SK-N-SH (cell line): Measurements from ENCODE around the gene FEM1B. TPM values are rescaled to one million over a fixed set of nuclear protein-coding genes. Genes with fewer than 3 reads are reported as not detected.
"Not testable (repeated sequence)": the region's sequence is repeated elsewhere in the genome, so short reads cannot be mapped to it uniquely, and the experiment has no call there.

ENCODE experiments used
- CTCF ChIA-PET: fragments of 300-600, 350-600 bp; formaldehyde crosslinking; extraction: SDS; loops from one replicate; lab custom pipeline; 2021; lab: Yijun Ruan, JAX
- POLR2A ChIA-PET: fragments of 350-600 bp; sonication (Branson Sonifier 250); formaldehyde crosslinking; extraction: SDS; loops from one replicate; lab custom pipeline; 2020; ENCODE audit warnings: antibody characterized with exemption, inconsistent platforms; lab: Yijun Ruan, JAX
- DNase-seq: peaks from one replicate; pipeline ENCODE4 v3.0.0; 2012
- H2AFZ ChIP-seq: fragments of 200-600 bp; sonication (generic); 2 replicates; pipeline ENCODE4 v1.8.1; 2016; ENCODE audit warnings: antibody characterized with exemption, mild to moderate bottlenecking, low read depth
- H3F3A ChIP-seq: fragments of 200-600 bp; sonication (generic); replicated peaks from 2 replicates; pipeline ENCODE3; 2016; ENCODE audit warnings: antibody characterized with exemption, mild to moderate bottlenecking; ENCODE audit not compliant: insufficient read depth
- H3K27ac ChIP-seq, 2 experiments: fragments of 200-500 bp in 1 of 2; fragments of 200-600 bp in 1 of 2; sonication (Bioruptor generic) in 1 of 2; sonication (generic), shearing (Covaris generic) in 1 of 2; 2 replicates each; pipeline versions ENCODE4 v1.5.1 to v1.6.1; 2014 to 2016; ENCODE audit warnings: low read depth in 2 of 2, inconsistent platforms in 1 of 2, low read length in 1 of 2, mild to moderate bottlenecking in 1 of 2, mixed read lengths in 1 of 2
- H3K27me3 ChIP-seq: fragments of 200-600 bp; sonication (generic), shearing (Covaris generic); 2 replicates; pipeline ENCODE4 v1.6.1; 2016; ENCODE audit warnings: mixed run types; ENCODE audit not compliant: insufficient read depth
- H3K36me3 ChIP-seq, 2 experiments: fragments of 200-500 bp in 1 of 2; fragments of 200-600 bp in 1 of 2; sonication (Bioruptor generic) in 1 of 2; sonication (generic) in 1 of 2; replicated peaks in 1 of 2; 2 replicates each; pipeline versions ENCODE3 to v1.5.1; 2014 to 2016; ENCODE audit warnings: low read length in 1 of 2, mild to moderate bottlenecking in 1 of 2; ENCODE audit not compliant: insufficient read depth in 2 of 2, control insufficient read depth in 1 of 2
- H3K4me1 ChIP-seq, 2 experiments: fragments of 200-500 bp in 1 of 2; fragments of 200-600 bp in 1 of 2; sonication (Bioruptor generic) in 1 of 2; sonication (generic), shearing (Covaris generic) in 1 of 2; 2 replicates each; pipeline versions ENCODE4 v1.5.1 to v1.6.1; 2014 to 2016; ENCODE audit warnings: low read depth in 1 of 2, low read length in 1 of 2, mixed run types in 1 of 2; ENCODE audit not compliant: insufficient read depth in 2 of 2, control insufficient read depth in 1 of 2
- H3K4me2 ChIP-seq: fragments of 200-600 bp; sonication (generic), shearing (Covaris generic); 2 replicates; pipeline ENCODE4 v1.6.1; 2017; ENCODE audit warnings: mixed run types
- H3K4me3 ChIP-seq, 2 experiments: fragments of 200-500 bp in 1 of 2; fragments of 200-600 bp in 1 of 2; sonication (Bioruptor generic) in 1 of 2; sonication (generic), shearing (Covaris generic) in 1 of 2; 2 replicates each; pipeline versions ENCODE4 v1.5.1 to v1.8.1; 2014 to 2016; ENCODE audit warnings: low read depth in 2 of 2, inconsistent platforms in 1 of 2, low read length in 1 of 2, mild to moderate bottlenecking in 1 of 2, mixed read lengths in 1 of 2, moderate library complexity in 1 of 2
- H3K79me2 ChIP-seq: fragments of 200-600 bp; sonication (generic); 2 replicates; pipeline ENCODE4 v1.8.1; 2017; ENCODE audit warnings: mild to moderate bottlenecking; ENCODE audit not compliant: insufficient read depth
- H3K9ac ChIP-seq: fragments of 200-600 bp; sonication (generic); 2 replicates; pipeline ENCODE4 v1.6.1; 2017; ENCODE audit warnings: mixed run types
- H3K9me2 ChIP-seq: fragments of 200-600 bp; sonication (generic); 2 replicates; pipeline ENCODE4 v1.6.1; 2017; ENCODE audit warnings: mixed run types
- H3K9me3 ChIP-seq: fragments of 200-600 bp; sonication (generic); 2 replicates; pipeline ENCODE4 v1.6.1; 2017; ENCODE audit warnings: mixed run types, mild to moderate bottlenecking, moderate library complexity
- H4K20me1 ChIP-seq: fragments of 200-600 bp; sonication (generic); 2 replicates; pipeline ENCODE4 v1.6.1; 2017; ENCODE audit warnings: mild to moderate bottlenecking, mixed run types; ENCODE audit not compliant: insufficient read depth
- CHD2 ChIP-seq: fragments of 150-350 bp; IDR thresholded peaks from 2 replicates; pipeline ENCODE4 v1.6.1; 2018; ENCODE audit warnings: low read length; ENCODE audit not compliant: partially characterized antibody
- GABPA ChIP-seq: IDR thresholded peaks from 2 replicates; pipeline ENCODE4 v1.4.0; 2012; ENCODE audit warnings: low read depth, mild to moderate bottlenecking
- NRF1 ChIP-seq: IDR thresholded peaks from 2 replicates; pipeline ENCODE4 v1.6.1; 2012; ENCODE audit warnings: low read depth, mild to moderate bottlenecking, low read length
- REST ChIP-seq: IDR thresholded peaks from 2 replicates; pipeline ENCODE4 v1.6.1; 2012; ENCODE audit warnings: mild to moderate bottlenecking, low read depth, low read length, moderate library complexity
- WGBS: methylation state at CpG from one replicate; pipeline ENCODE4 v1.1.6; 2017; ENCODE audit warnings: low lambda C conversion rate; 5-methylcytosine and 5-hydroxymethylcytosine counted together
- polyA plus RNA-seq, 3 experiments: library from polyadenylated mRNA; depleted of rRNA; stranded (reverse); fragments of >200 nt; gene quantifications; 2 replicates each; pipeline ENCODE4 v1.2.3, GENCODE V29; 2012

Gene FEM1B
- polyA plus RNA-seq, 1 of the 3 experiments (the other 2 are of a cell fraction): 14.0 TPM

GRCh38 chr15:68234060-68234459 lies 43.5 kb upstream of the FEM1B start:
- Histone ChIP-seq H3K9ac (no peak overlapping the region), H3K4me3 (no peak overlapping the region), H3K9me2 (no peaks in the 10 kb centered on the region), H3K9me3 (no peaks in the 10 kb centered on the region), H3K27ac (peak overlapping the region in 1 of 2 experiments; percentile 54; a peak in 1 of 4 replicates), H3K79me2 (peaks cover 1% of the 10 kb centered on the region; the same call in 1 of the 2 replicates), H3K4me1 (peaks cover 5 to 29% of the 10 kb centered on the region in 2 experiments; a peak in 2 of 4 replicates), H3K36me3 (peaks cover 0 to 3% of the 10 kb centered on the region in 2 experiments), H3F3A (no peaks in the 10 kb centered on the region), H2AFZ (no peak overlapping the region), H3K27me3 (no peaks in the 10 kb centered on the region), H3K4me2 (no peak overlapping the region), H4K20me1 (no peaks in the 10 kb centered on the region)
- peak; percentile 64 for DNase-seq
- CTCF ChIA-PET: interaction anchor here (1.4 kb wide), 1 partner anchor 19 kb away, joined by 5 read pairs; no protein-coding TSS in a partner anchor
- TF ChIP-seq GABPA (no peak), NRF1 (no peak), CHD2 (peak; percentile 41)
- POLR2A ChIA-PET: interaction anchor here (0.9 kb wide), 1 partner anchor 43 kb away, joined by 3 read pairs; the partner anchor contains the start of gene FEM1B
- 86% methylated on average over 6 of the region's 6 CpGs for WGBS

GRCh38 chr15:68234520-68234919 lies 43.0 kb upstream of the FEM1B start:
- Histone ChIP-seq H3K27ac (peak overlapping the region in 1 of 2 experiments; percentile 48; a peak in 1 of 4 replicates), H3K4me1 (peaks cover 5 to 29% of the 10 kb centered on the region in 2 experiments; a peak in 2 of 4 replicates)
- H3K9ac ChIP-seq, H3K4me3 ChIP-seq, H3K9me2 ChIP-seq, H3K4me2 ChIP-seq, H3K79me2 ChIP-seq, POLR2A ChIA-PET, DNase-seq, H3K9me3 ChIP-seq, H3K36me3 ChIP-seq, CTCF ChIA-PET, H4K20me1 ChIP-seq, H2AFZ ChIP-seq, H3F3A ChIP-seq, H3K27me3 ChIP-seq: not testable (repeated sequence)
- WGBS: 91% methylated on average over 9 of the region's 9 CpGs

- H3K36me3 ChIP-seq: peaks cover 0 to 4% of the 10 kb centered on the region in 2 experiments
- no peaks in the 10 kb centered on the region for H3K9me2 ChIP-seq
- POLR2A ChIA-PET: no interaction called here
- H3F3A ChIP-seq: no peaks in the 10 kb centered on the region
- H3K79me2 ChIP-seq: no peaks in the 10 kb centered on the region
- H3K4me2 ChIP-seq: no peak overlapping the region
- WGBS: 76% methylated on average over 4 of the region's 4 CpGs
- DNase-seq: no peak
- no peak overlapping the region for H2AFZ ChIP-seq
- no peaks in the 10 kb centered on the region for H4K20me1 ChIP-seq
- H3K4me3 ChIP-seq: no peak overlapping the region
- CTCF ChIA-PET: no interaction called here
- peaks cover 4 to 28% of the 10 kb centered on the region in 2 experiments; a peak in 2 of 4 replicates for H3K4me1 ChIP-seq
- no peak overlapping the region for H3K9ac ChIP-seq
- H3K27ac ChIP-seq: no peak overlapping the region
- H3K9me3 ChIP-seq: no peaks in the 10 kb centered on the region
- TF ChIP-seq CHD2 (no peak), REST (no peak)
- TF ChIP-seq, all 33 proteins: peak for 0
- no peaks in the 10 kb centered on the region for H3K27me3 ChIP-seq
These were observed 42.5 kb upstream of the FEM1B start for GRCh38 chr15:68235022-68235421.
